ENCODE results near the gene KRT74. TPM values are rescaled to one million over a fixed set of nuclear protein-coding genes. Genes with fewer than 3 reads are reported as not detected.

KRT74 gene
- total and polyA plus RNA-seq, 10 of the 15 experiments (the other 5 are each of a cell fraction or from before 2014, with no cell fraction given) = not detected

DNA sequence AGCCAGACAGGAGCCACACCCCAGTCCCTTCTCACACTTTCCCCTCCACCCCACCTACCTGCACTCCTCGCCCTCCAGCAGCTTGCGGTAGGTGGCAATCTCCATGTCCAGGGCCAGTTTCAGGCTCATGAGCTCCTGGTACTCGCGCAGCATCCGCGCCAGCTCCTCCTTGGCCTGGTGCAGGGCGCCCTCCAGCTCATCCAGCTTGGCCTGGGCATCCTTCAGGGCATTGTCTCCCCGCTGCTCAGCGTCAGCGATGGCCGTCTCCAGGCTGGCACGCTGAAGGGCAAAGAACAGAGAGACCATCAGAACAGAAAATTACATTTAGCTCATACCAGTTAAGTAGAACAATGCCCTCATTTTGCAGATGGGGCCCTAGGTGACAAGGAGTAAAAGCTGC is 5.5 kb downstream of the KRT74 start:
- Histone ChIP-seq H2AFZ (ENCODE audit: control insufficient read depth, low read depth, low read length) (no peak overlapping the region), H3K79me2 (ENCODE audit: control insufficient read depth, insufficient read depth, low read length) (no peaks in the 10 kb centered on the region), H3K4me2 (ENCODE audit: control insufficient read depth, insufficient read depth) (no peak overlapping the region), H4K20me1 (ENCODE audit: control insufficient read depth, insufficient read depth) (0 out of 2 replicates have a peak, but pooled peaks cover 2% of the 10 kb centered on the region), H3K9me3 (replicated peaks; ENCODE audit: control insufficient read depth, insufficient read depth, low read length) (no peaks in the 10 kb centered on the region), H3K27me3 (replicated peaks in 1 of 2; ENCODE audit: control insufficient read depth in 2 of 2, insufficient read depth in 2 of 2, low read length in 1 of 2) (peaks cover 5 to 8% of the 10 kb centered on the region in 2 experiments), H3K4me1 (ENCODE audit: control insufficient read depth, insufficient read depth, low read length) (no peaks in the 10 kb centered on the region), H3K36me3 (ENCODE audit: control insufficient read depth in 2 of 2, insufficient read depth in 2 of 2, low read length in 1 of 2) (no peaks in the 10 kb centered on the region), H3K9ac (ENCODE audit: control insufficient read depth, insufficient read depth, low read length) (no peak overlapping the region), H3K27ac (ENCODE audit: control insufficient read depth, insufficient read depth) (no peak overlapping the region), H3K4me3 (no peak overlapping the region)
- ChIA-PET RAD21 (ENCODE audit: unreplicated experiment) (no interaction called here), POLR2A (no interaction called here), SMC1A (ENCODE audit: uncharacterized antibody, unreplicated experiment) (interaction anchor here (0.9 kb wide), 1 partner anchor 43 kb away, joined by 3 read pairs; no protein-coding TSS in a partner anchor), CTCF (no interaction called here)
- WGBS (ENCODE audit: insufficient coverage, insufficient replicate concordance, low lambda C conversion rate, missing lambda C conversion rate) = 42% methylated on average over 12 of the region's 12 CpGs
- no peak for DNase-seq (ENCODE audit: low read depth, low spot score)
- no TSS peak for BruUV-seq (replicated peaks)
- TF ChIP-seq, protein P1, sequence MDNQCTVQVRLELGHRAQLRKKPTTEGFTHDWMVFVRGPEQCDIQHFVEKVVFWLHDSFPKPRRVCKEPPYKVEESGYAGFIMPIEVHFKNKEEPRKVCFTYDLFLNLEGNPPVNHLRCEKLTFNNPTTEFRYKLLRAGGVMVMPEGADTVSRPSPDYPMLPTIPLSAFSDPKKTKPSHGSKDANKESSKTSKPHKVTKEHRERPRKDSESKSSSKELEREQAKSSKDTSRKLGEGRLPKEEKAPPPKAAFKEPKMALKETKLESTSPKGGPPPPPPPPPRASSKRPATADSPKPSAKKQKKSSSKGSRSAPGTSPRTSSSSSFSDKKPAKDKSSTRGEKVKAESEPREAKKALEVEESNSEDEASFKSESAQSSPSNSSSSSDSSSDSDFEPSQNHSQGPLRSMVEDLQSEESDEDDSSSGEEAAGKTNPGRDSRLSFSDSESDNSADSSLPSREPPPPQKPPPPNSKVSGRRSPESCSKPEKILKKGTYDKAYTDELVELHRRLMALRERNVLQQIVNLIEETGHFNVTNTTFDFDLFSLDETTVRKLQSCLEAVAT (IDR thresholded peaks at IDR 0.05) = no peak
- TF ChIP-seq, protein P2, sequence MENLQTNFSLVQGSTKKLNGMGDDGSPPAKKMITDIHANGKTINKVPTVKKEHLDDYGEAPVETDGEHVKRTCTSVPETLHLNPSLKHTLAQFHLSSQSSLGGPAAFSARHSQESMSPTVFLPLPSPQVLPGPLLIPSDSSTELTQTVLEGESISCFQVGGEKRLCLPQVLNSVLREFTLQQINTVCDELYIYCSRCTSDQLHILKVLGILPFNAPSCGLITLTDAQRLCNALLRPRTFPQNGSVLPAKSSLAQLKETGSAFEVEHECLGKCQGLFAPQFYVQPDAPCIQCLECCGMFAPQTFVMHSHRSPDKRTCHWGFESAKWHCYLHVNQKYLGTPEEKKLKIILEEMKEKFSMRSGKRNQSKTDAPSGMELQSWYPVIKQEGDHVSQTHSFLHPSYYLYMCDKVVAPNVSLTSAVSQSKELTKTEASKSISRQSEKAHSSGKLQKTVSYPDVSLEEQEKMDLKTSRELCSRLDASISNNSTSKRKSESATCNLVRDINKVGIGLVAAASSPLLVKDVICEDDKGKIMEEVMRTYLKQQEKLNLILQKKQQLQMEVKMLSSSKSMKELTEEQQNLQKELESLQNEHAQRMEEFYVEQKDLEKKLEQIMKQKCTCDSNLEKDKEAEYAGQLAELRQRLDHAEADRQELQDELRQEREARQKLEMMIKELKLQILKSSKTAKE (IDR thresholded peaks at IDR 0.05; ENCODE audit: low read depth, poor library complexity, severe bottlenecking) = no peak
- TF ChIP-seq NR2F1 (conservative IDR thresholded peaks at IDR 0.05) (no peak), RAD51 (IDR thresholded peaks at IDR 0.05) (no peak), GABPA (IDR thresholded peaks at IDR 0.05; ENCODE audit: low read depth) (no peak), ZNF384 (IDR thresholded peaks at IDR 0.05; ENCODE audit: borderline replicate concordance, low read depth, low read length) (no peak), SP1 (IDR thresholded peaks at IDR 0.05; ENCODE audit: low read depth, low read length) (no peak), BACH1 (IDR thresholded peaks at IDR 0.05; ENCODE audit: borderline replicate concordance) (no peak), BCL11A (IDR thresholded peaks at IDR 0.05; ENCODE audit: low read depth, low read length) (no peak), ZZZ3 (IDR thresholded peaks at IDR 0.05; ENCODE audit: control insufficient read depth, insufficient read length, low read depth) (no peak), POLR2A (IDR thresholded peaks at IDR 0.05; ENCODE audit: low read depth, low read length) (no peak), SMAD5 (IDR thresholded peaks at IDR 0.05; ENCODE audit: low read depth) (no peak), RELA (IDR thresholded peaks at IDR 0.05; ENCODE audit: borderline replicate concordance, partially characterized antibody) (no peak)
- intact Hi-C loops (cut with micrococcal nuclease; ENCODE audit: unreplicated experiment) = no loop called here
- in situ Hi-C loops (cut with MboI) = no loop called here
- FAIRE-seq = no peak
- no peak for ATAC-seq
